ENCODE measurements around the gene ARMH3. TPM values are rescaled to one million over a fixed set of nuclear protein-coding genes. Genes with fewer than 3 reads are reported as not detected.

ARMH3 gene
- total and polyA plus RNA-seq, 2 experiments from 2014 or later, result 8.7 to 11.1 TPM

- no peaks in the 10 kb centered on the region for H4K20me1 ChIP-seq (replicated peaks; ENCODE audit: insufficient read depth)
- H3K4me3 ChIP-seq, result no peak overlapping the region
- no peak overlapping the region for H3K4me3 Mint-ChIP-seq
- DNase-seq (ENCODE audit: low spot score), result no peak
- no peak overlapping the region for H3K27ac ChIP-seq (ENCODE audit: low read depth)
- no peak for ATAC-seq
- H3F3A ChIP-seq (replicated peaks; ENCODE audit: low read depth), result no peaks in the 10 kb centered on the region
- H3K79me2 ChIP-seq (replicated peaks; ENCODE audit: insufficient read depth), result no peaks in the 10 kb centered on the region
- TF ChIP-seq ZNF462 (CRISPR knock-in tag; IDR thresholded peaks at IDR 0.05), result no peak
- TF ChIP-seq JUNB (IDR thresholded peaks at IDR 0.05; ENCODE audit: unreplicated experiment), result no peak
- TF ChIP-seq CREB1 (CRISPR knock-in tag; IDR thresholded peaks at IDR 0.05; ENCODE audit: low read depth), result no peak
- TF ChIP-seq REST (IDR thresholded peaks at IDR 0.05; ENCODE audit: unreplicated experiment), result no peak
- TF ChIP-seq ZNF114 (CRISPR knock-in tag; IDR thresholded peaks at IDR 0.05), result no peak
- no peak for TF ChIP-seq ZNF331 (CRISPR knock-in tag; IDR thresholded peaks at IDR 0.05; ENCODE audit: low read depth)
- no peak for TF ChIP-seq EZH2phosphoT487 (IDR thresholded peaks at IDR 0.05; ENCODE audit: unreplicated experiment)
- no peak for TF ChIP-seq POLR2AphosphoS5 (IDR thresholded peaks at IDR 0.05; ENCODE audit: low read depth)
- TF ChIP-seq STAT1 (IDR thresholded peaks at IDR 0.05; ENCODE audit: unreplicated experiment), result no peak
- TF ChIP-seq CTCF (conservative IDR thresholded peaks at IDR 0.05; ENCODE audit: low read depth in 2 of 2), result no peak
- TF ChIP-seq EZH2 (IDR thresholded peaks at IDR 0.05; ENCODE audit: low read depth, unreplicated experiment), result no peak
- no peak for TF ChIP-seq ETS1 (IDR thresholded peaks at IDR 0.05)
- no peak for TF ChIP-seq NANOG (IDR thresholded peaks at IDR 0.05; ENCODE audit: borderline replicate concordance)
- no peaks in the 10 kb centered on the region for H3K36me3 ChIP-seq (ENCODE audit: insufficient read depth)
- no peaks in the 10 kb centered on the region for H3K4me1 ChIP-seq (ENCODE audit: insufficient read depth)
- no peak overlapping the region for H2AFZ ChIP-seq
- H3K4me1 Mint-ChIP-seq, result peaks cover 6% of the 10 kb centered on the region; the same call in 2 of the 3 replicates
- no peaks in the 10 kb centered on the region for H3K9me3 Mint-ChIP-seq
- H3K27ac Mint-ChIP-seq, result no peak overlapping the region
- no peak overlapping the region for H3K4me2 ChIP-seq
- H3K27me3 Mint-ChIP-seq (ENCODE audit: insufficient read depth, low read depth, poor library complexity), result peaks cover 3% of the 10 kb centered on the region
- H3K27me3 ChIP-seq (ENCODE audit: insufficient read depth), result no peaks in the 10 kb centered on the region
- H3K9me2 ChIP-seq (ENCODE audit: insufficient read depth), result no peaks in the 10 kb centered on the region
- H3K36me3 Mint-ChIP-seq (ENCODE audit: low read depth), result no peaks in the 10 kb centered on the region
These were observed 160.2 kb downstream of the ARMH3 start for GRCh38 chr10:101895781-101896180.
